H1 (cell line): ENCODE measurements around the gene UQCR10. TPM values are rescaled to one million over a fixed set of nuclear protein-coding genes. Genes with fewer than 3 reads are reported as not detected.

Source experiments
- BCL11A ChIP-seq, 2 experiments: IDR thresholded peaks; one replicate each; pipeline ENCODE4 v1.6.1; 2011; ENCODE audit warnings: low read depth in 2 of 2, low read length in 2 of 2, mild to moderate bottlenecking in 2 of 2
- CHD1 ChIP-seq: IDR thresholded peaks from 2 replicates; pipeline ENCODE4 v1.6.1; 2012; ENCODE audit warnings: low read depth, low read length, improper control_type of control experiment
- CHD2 ChIP-seq: IDR thresholded peaks from 2 replicates; pipeline ENCODE4 v1.6.1; 2012; ENCODE audit warnings: low read length, improper control_type of control experiment
- CTCF ChIP-seq, 3 experiments: IDR thresholded peaks; 1 replicate in 2 of 3; 2 replicates in 1 of 3; pipeline versions ENCODE4 v1.5.1 to v1.6.1; 2011; ENCODE audit warnings: low read length in 3 of 3, mild to moderate bottlenecking in 3 of 3, inconsistent platforms in 2 of 3, low read depth in 1 of 3, moderate library complexity in 1 of 3; ENCODE audit not compliant: insufficient read depth in 1 of 3; ENCODE audit errors: control extremely low read depth in 1 of 3
- EGR1 ChIP-seq: IDR thresholded peaks from 2 replicates; pipeline ENCODE4 v1.6.1; 2011; ENCODE audit warnings: low read depth, low read length, borderline replicate concordance
- HDAC2 ChIP-seq, 2 experiments: fragments of 300-600 bp in 1 of 2; sonication (generic) in 1 of 2; IDR thresholded peaks; 2 replicates each; pipeline ENCODE4 v1.6.1; 2011 to 2012; ENCODE audit warnings: low read depth in 2 of 2, low read length in 2 of 2, mild to moderate bottlenecking in 2 of 2, moderate library complexity in 2 of 2, borderline replicate concordance in 1 of 2, inconsistent platforms in 1 of 2
- KDM4A ChIP-seq: IDR thresholded peaks from one replicate; pipeline ENCODE4 v1.7.1; 2012; ENCODE audit warnings: low read depth, mild to moderate bottlenecking, moderate library complexity, low read length, inconsistent platforms; ENCODE audit not compliant: severe bottlenecking
- KDM5A ChIP-seq: fragments of 200-600 bp; IDR thresholded peaks from 2 replicates; pipeline ENCODE4 v1.7.1; 2012; ENCODE audit warnings: mild to moderate bottlenecking, low read length, inconsistent platforms, mixed read lengths
- MAX ChIP-seq: IDR thresholded peaks from 2 replicates; pipeline ENCODE4 v1.6.1; 2012; ENCODE audit warnings: inconsistent platforms
- PHF8 ChIP-seq: fragments of 200-600 bp; sonication (generic); conservative IDR thresholded peaks from 2 replicates; pipeline ENCODE4 v1.7.1; 2012; ENCODE audit warnings: low read depth, mild to moderate bottlenecking, inconsistent platforms, low read length, moderate library complexity
- POLR2A ChIP-seq, 2 experiments: IDR thresholded peaks; 1 replicate in 1 of 2; 2 replicates in 1 of 2; pipeline ENCODE4 v1.6.1; 2011; ENCODE audit warnings: low read depth in 2 of 2, low read length in 2 of 2, mild to moderate bottlenecking in 2 of 2; ENCODE audit errors: control extremely low read depth in 1 of 2
- POLR2AphosphoS5 ChIP-seq: IDR thresholded peaks from 2 replicates; pipeline ENCODE4 v1.6.1; 2011; ENCODE audit warnings: low read depth, low read length
- RBBP5 ChIP-seq: IDR thresholded peaks from 2 replicates; pipeline ENCODE4 v1.7.1; 2012; ENCODE audit warnings: low read depth, mild to moderate bottlenecking, inconsistent platforms, low read length, moderate library complexity, borderline replicate concordance
- SIN3A ChIP-seq, 2 experiments: IDR thresholded peaks in 1 of 2; conservative IDR thresholded peaks in 1 of 2; 2 replicates each; pipeline ENCODE4 v1.6.1; 2011 to 2012; ENCODE audit warnings: low read length in 2 of 2, improper control_type of control experiment in 1 of 2, low read depth in 1 of 2, mild to moderate bottlenecking in 1 of 2
- SP1 ChIP-seq: IDR thresholded peaks from 2 replicates; pipeline ENCODE4 v1.6.1; 2011; ENCODE audit warnings: low read depth, low read length
- SP2 ChIP-seq: IDR thresholded peaks from 2 replicates; pipeline ENCODE4 v1.6.1; 2012; ENCODE audit warnings: mild to moderate bottlenecking, low read length, inconsistent platforms
- SRF ChIP-seq: IDR thresholded peaks from 2 replicates; pipeline ENCODE4 v1.6.1; 2011; ENCODE audit warnings: mild to moderate bottlenecking, low read depth, low read length, moderate library complexity
- SUZ12 ChIP-seq: fragments of 200-600 bp; sonication (generic); IDR thresholded peaks from 2 replicates; pipeline ENCODE4 v1.6.1; 2012; ENCODE audit warnings: mild to moderate bottlenecking, inconsistent platforms, low read length, moderate library complexity, mixed read lengths
- TAF1 ChIP-seq: IDR thresholded peaks from 2 replicates; pipeline ENCODE4 v1.6.1; 2011; ENCODE audit warnings: mild to moderate bottlenecking, low read depth, low read length
- TAF7 ChIP-seq: optimal IDR thresholded peaks from 2 replicates; pipeline ENCODE3; 2011; ENCODE audit warnings: low read depth, mild to moderate bottlenecking, inconsistent platforms, low read length, moderate library complexity, borderline replicate concordance
- TEAD4 ChIP-seq: IDR thresholded peaks from 2 replicates; pipeline ENCODE4 v1.6.1; 2012; ENCODE audit warnings: low read depth, low read length, inconsistent platforms, mixed read lengths
- YY1 ChIP-seq: IDR thresholded peaks from 2 replicates; pipeline ENCODE4 v1.6.1; 2011; ENCODE audit warnings: low read depth, mild to moderate bottlenecking, low read length
- polyA plus RNA-seq, 7 experiments: library from polyadenylated mRNA; depleted of rRNA in 3 of 7; stranded (reverse) in 5 of 7; unstranded in 2 of 7; fragments of >200 nt in 5 of 7; fragments of 200-250 nt in 2 of 7; gene quantifications; 1 replicate in 5 of 7; 2 replicates in 1 of 7; 4 replicates in 1 of 7; pipeline versions ENCODE4 v1.2.1 to v1.2.3, GENCODE V29; 2011 to 2013; ENCODE audit warnings: missing spikeins in 2 of 7, mixed read lengths in 2 of 7
- total RNA-seq: library from RNA; stranded (reverse); fragmentation: NEBNext Ultra II Directional; extraction: Animal tissue kit (Norgen Biotek cat#: 25700); gene quantifications from 2 replicates; pipeline ENCODE4 v1.2.1, GENCODE V29; 2021

Gene UQCR10
- total and polyA plus RNA-seq, 2 of the 8 experiments (the other 6 are each of a cell fraction or from before 2014, with no cell fraction given) = 102 to 260 TPM

GRCh38 chr22:29767171-29768051 is at the start of gene UQCR10 (continued):
- TF ChIP-seq YY1 = peak; percentile 96
- TF ChIP-seq CHD2 = no peak
- no peak for TF ChIP-seq BCL11A (IDR thresholded peaks at IDR 0.05; ENCODE audit: low read depth in 2 of 2, low read length in 2 of 2)
- TF ChIP-seq TAF7 = no peak
- no peak for TF ChIP-seq CTCF (IDR thresholded peaks at IDR 0.05; ENCODE audit: control extremely low read depth in 1 of 3, insufficient read depth in 1 of 3, low read depth in 1 of 3, low read length in 3 of 3)
- TF ChIP-seq PHF8 = peak; percentile 87
- peak; percentile 75; the same call in 1 of the 2 replicates for TF ChIP-seq KDM5A
- TF ChIP-seq TAF1 = peak; percentile 79
- no peak for TF ChIP-seq SRF
- peak; percentile 86 for TF ChIP-seq KDM4A
- TF ChIP-seq POLR2AphosphoS5 = peak; percentile 84
- no peak for TF ChIP-seq EGR1
- TF ChIP-seq HDAC2 (IDR thresholded peaks at IDR 0.05; ENCODE audit: borderline replicate concordance in 1 of 2, low read depth in 2 of 2, low read length in 2 of 2) = no peak
- TF ChIP-seq SP2 = no peak
- no peak for TF ChIP-seq TEAD4
- TF ChIP-seq SIN3A (conservative IDR thresholded peaks at IDR 0.05 in 1 of 2, IDR thresholded peaks at IDR 0.05 in 1 of 2; ENCODE audit: low read depth in 1 of 2, low read length in 2 of 2) = peak; percentile 5 to 66; a peak in 2 of 4 replicates
- no peak for TF ChIP-seq SUZ12
- TF ChIP-seq RBBP5 = no peak
- no peak for TF ChIP-seq CHD1
- no peak for TF ChIP-seq SP1
- peak in 1 of 2 experiments; percentile 53; a peak in 1 of 3 replicates for TF ChIP-seq POLR2A (IDR thresholded peaks at IDR 0.05; ENCODE audit: control extremely low read depth in 1 of 2, low read depth in 2 of 2, low read length in 2 of 2)
- peak; percentile 33; the same call in 1 of the 2 replicates for TF ChIP-seq MAX
